Loucy (cell line): ENCODE data around the gene FAT1.

Experiments
- H2AFZ ChIP-seq: fragments of 200-600 bp; sonication (generic); 2 replicates; pipeline ENCODE4 v1.6.0; 2016; ENCODE audit warnings: antibody characterized with exemption, mild to moderate bottlenecking, low read length, moderate library complexity
- H3F3A ChIP-seq: fragments of 200-600 bp; 2 replicates; pipeline ENCODE4 v1.6.0; 2016; ENCODE audit warnings: antibody characterized with exemption, low read depth, mild to moderate bottlenecking
- H3K27me3 ChIP-seq: fragments of 200-600 bp; sonication (generic); 2 replicates; pipeline ENCODE4 v1.6.1; 2014; ENCODE audit warnings: low read length, mild to moderate bottlenecking; ENCODE audit not compliant: insufficient read depth, poor library complexity, severe bottlenecking
- H3K36me3 ChIP-seq: fragments of 200-600 bp; sonication (generic); 2 replicates; pipeline ENCODE4 v1.6.1; 2016; ENCODE audit warnings: low read length; ENCODE audit not compliant: insufficient read depth
- H3K4me1 ChIP-seq: fragments of 200-600 bp; sonication (generic); 2 replicates; pipeline ENCODE4 v1.5.1; 2014; ENCODE audit warnings: low read length, mild to moderate bottlenecking; ENCODE audit not compliant: insufficient read depth, poor library complexity, severe bottlenecking
- H3K4me2 ChIP-seq: fragments of 200-600 bp; sonication (generic); 2 replicates; pipeline ENCODE4 v1.6.0; 2014; ENCODE audit warnings: antibody characterized with exemption, low read length, low read depth, mild to moderate bottlenecking; ENCODE audit not compliant: poor library complexity, severe bottlenecking
- H3K4me3 ChIP-seq: fragments of 200-600 bp; sonication (generic); 2 replicates; pipeline ENCODE4 v1.5.1; 2014; ENCODE audit warnings: low read length, mild to moderate bottlenecking, mixed read lengths; ENCODE audit not compliant: poor library complexity, severe bottlenecking
- H3K79me2 ChIP-seq: fragments of 200-600 bp; sonication (generic); 2 replicates; pipeline ENCODE4 v1.6.1; 2014; ENCODE audit warnings: low read length; ENCODE audit not compliant: insufficient read depth
- H3K9ac ChIP-seq: fragments of 200-600 bp; sonication (generic); 2 replicates; pipeline ENCODE4 v1.6.0; 2014; ENCODE audit warnings: mild to moderate bottlenecking, low read depth, low read length, moderate library complexity; ENCODE audit not compliant: poor library complexity, severe bottlenecking
- H3K9me2 ChIP-seq: fragments of 200-600 bp; sonication (generic); replicated peaks from 2 replicates; pipeline ENCODE4 v1.6.1; 2016; ENCODE audit warnings: low read depth, low read length, mixed read lengths
- H3K9me3 ChIP-seq: fragments of 200-600 bp; sonication (generic); 2 replicates; pipeline ENCODE4 v1.6.1; 2014; ENCODE audit warnings: mild to moderate bottlenecking, antibody characterized with exemption, low read length, low read depth; ENCODE audit not compliant: insufficient read depth
- H4K20me1 ChIP-seq: fragments of 200-600 bp; sonication (generic); 2 replicates; pipeline ENCODE4 v1.6.0; 2014; ENCODE audit warnings: antibody characterized with exemption, low read length, mild to moderate bottlenecking; ENCODE audit not compliant: insufficient read depth, poor library complexity, severe bottlenecking
- CTCF ChIP-seq: fragments of 200-600 bp; sonication (generic); conservative IDR thresholded peaks from 2 replicates; pipeline ENCODE4 v1.5.1; 2014; ENCODE audit warnings: mild to moderate bottlenecking, antibody characterized with exemption, low read length
- EZH2phosphoT487 ChIP-seq: fragments of 200-600 bp; IDR thresholded peaks from 2 replicates; pipeline ENCODE4 v1.6.1; 2018; ENCODE audit warnings: antibody characterized with exemption, mild to moderate bottlenecking, moderate library complexity, borderline replicate concordance

The FAT1 gene

GRCh38 chr4:186728631-186729271, 5.1 kb upstream of the FAT1 start:
- H3K4me3 ChIP-seq, result no peak overlapping the region

GRCh38 chr4:186727977-186728519, 4.4 kb upstream of the FAT1 start:
- H3K9me2 ChIP-seq, result no peaks in the 10 kb centered on the region
- H3K79me2 ChIP-seq, result no peaks in the 10 kb centered on the region
- no peak overlapping the region for H3K4me3 ChIP-seq
- no peak overlapping the region for H3K9ac ChIP-seq
- peaks cover 2% of the 10 kb centered on the region; the same call in 1 of the 2 replicates for H3K9me3 ChIP-seq
- TF ChIP-seq EZH2phosphoT487, result no peak
- peak; percentile 16; the same call in 1 of the 2 replicates for TF ChIP-seq CTCF
- no peak overlapping the region for H3K4me2 ChIP-seq
- no peaks in the 10 kb centered on the region for H3K36me3 ChIP-seq
- H2AFZ ChIP-seq, result no peak overlapping the region
- H3F3A ChIP-seq, result no peaks in the 10 kb centered on the region
- H3K27me3 ChIP-seq, result no peaks in the 10 kb centered on the region
- H4K20me1 ChIP-seq, result no peaks in the 10 kb centered on the region
- H3K4me1 ChIP-seq, result no peaks in the 10 kb centered on the region

More at GRCh38 chr4:186728631-186729271, 5.1 kb upstream of the FAT1 start:
- no peaks in the 10 kb centered on the region for H3K36me3 ChIP-seq
- no peak overlapping the region for H2AFZ ChIP-seq
- no peaks in the 10 kb centered on the region for H3K27me3 ChIP-seq
- no peaks in the 10 kb centered on the region for H3F3A ChIP-seq
- no peaks in the 10 kb centered on the region for H3K9me2 ChIP-seq
- no peak overlapping the region for H3K9ac ChIP-seq
- no peaks in the 10 kb centered on the region for H3K4me1 ChIP-seq
- H3K4me2 ChIP-seq, result no peak overlapping the region
- TF ChIP-seq EZH2phosphoT487 (no peak), CTCF (no peak)
- H3K79me2 ChIP-seq, result no peaks in the 10 kb centered on the region
- peaks cover 2% of the 10 kb centered on the region; the same call in 1 of the 2 replicates for H3K9me3 ChIP-seq
- H4K20me1 ChIP-seq, result no peaks in the 10 kb centered on the region

- no peaks in the 10 kb centered on the region for H3K4me1 ChIP-seq
- peaks cover 2% of the 10 kb centered on the region; the same call in 1 of the 2 replicates for H3K9me3 ChIP-seq
- H3K4me3 ChIP-seq, result no peak overlapping the region
- H3K4me2 ChIP-seq, result no peak overlapping the region
- no peak overlapping the region for H2AFZ ChIP-seq
- H3K9me2 ChIP-seq, result no peaks in the 10 kb centered on the region
- no peaks in the 10 kb centered on the region for H3K27me3 ChIP-seq
- TF ChIP-seq CTCF (no peak), EZH2phosphoT487 (no peak)
- no peaks in the 10 kb centered on the region for H3K36me3 ChIP-seq
- no peaks in the 10 kb centered on the region for H4K20me1 ChIP-seq
- no peaks in the 10 kb centered on the region for H3K79me2 ChIP-seq
- no peaks in the 10 kb centered on the region for H3F3A ChIP-seq
- no peak overlapping the region for H3K9ac ChIP-seq
These were observed 3.7 kb upstream of the FAT1 start for GRCh38 chr4:186727169-186727976.
